Measurements from ENCODE around the gene OR11G2. TPM values are rescaled to one million over a fixed set of nuclear protein-coding genes. Genes with fewer than 3 reads are reported as not detected.
"Not testable (repeated sequence)": the region's sequence is repeated elsewhere in the genome, so short reads cannot be mapped to it uniquely, and the experiment has no call there.

The OR11G2 gene
- total RNA-seq, 1 donor from 2014 or later: not detected

DNA sequence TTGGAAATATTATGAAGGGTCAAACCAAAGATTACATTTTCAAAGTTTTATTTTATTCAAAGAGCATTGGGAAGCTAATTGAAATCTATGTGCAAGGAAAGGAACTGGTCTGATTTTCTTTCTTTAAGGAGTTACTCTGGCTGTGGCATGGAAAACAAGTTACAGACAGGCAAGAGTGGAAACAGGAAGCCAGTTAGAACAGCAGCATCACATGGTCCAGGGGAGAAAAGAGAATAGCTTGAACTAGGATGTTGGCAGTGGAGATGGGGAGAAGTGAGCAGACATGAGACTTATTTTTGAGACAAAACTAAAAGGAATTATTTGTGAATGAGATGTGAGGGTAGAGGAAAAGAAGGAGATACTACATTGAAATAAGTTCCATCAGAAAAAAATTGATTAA lies 3.4 kb downstream of the OR11G2 start:
- no peaks in the 10 kb centered on the region for H3K9me3 Mint-ChIP-seq
- H3K4me1 Mint-ChIP-seq (ENCODE audit: low read depth): no peaks in the 10 kb centered on the region
- no peaks in the 10 kb centered on the region for H3K36me3 Mint-ChIP-seq (ENCODE audit: low read depth)
- no peaks in the 10 kb centered on the region for H3K27me3 Mint-ChIP-seq (ENCODE audit: insufficient read depth)
- intact Hi-C loops (cut with micrococcal nuclease): no loop called here
- H3K27ac Mint-ChIP-seq: no peak overlapping the region
- H3K4me3 Mint-ChIP-seq: no peak overlapping the region
- DNase-seq (ENCODE audit: low spot score): no peak

DNA sequence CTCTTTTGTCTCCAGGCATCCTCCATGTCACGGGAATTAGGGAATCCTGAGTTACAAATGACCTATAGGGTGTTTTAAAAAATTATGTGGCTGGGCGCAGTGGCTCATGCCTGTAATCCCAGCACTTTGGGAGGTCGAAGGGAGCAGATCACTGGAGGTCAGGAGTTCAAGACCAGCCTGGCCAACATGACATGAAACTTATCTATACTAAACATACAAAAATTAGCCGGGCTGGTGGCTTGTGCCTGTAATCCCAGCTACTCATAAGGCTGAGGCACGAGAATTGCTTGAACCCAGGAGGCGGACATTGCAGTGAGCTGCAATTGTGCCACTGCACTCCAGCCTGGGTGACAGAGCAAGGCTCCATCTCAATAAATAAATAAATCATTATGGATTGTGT lies 4.5 kb downstream of the OR11G2 start:
- DNase-seq (ENCODE audit: low spot score); H3K4me3 Mint-ChIP-seq; H3K4me1 Mint-ChIP-seq (ENCODE audit: low read depth); intact Hi-C loops (cut with micrococcal nuclease); H3K9me3 Mint-ChIP-seq; H3K27me3 Mint-ChIP-seq (ENCODE audit: insufficient read depth); H3K36me3 Mint-ChIP-seq (ENCODE audit: low read depth); H3K27ac Mint-ChIP-seq: not testable (repeated sequence)

DNA sequence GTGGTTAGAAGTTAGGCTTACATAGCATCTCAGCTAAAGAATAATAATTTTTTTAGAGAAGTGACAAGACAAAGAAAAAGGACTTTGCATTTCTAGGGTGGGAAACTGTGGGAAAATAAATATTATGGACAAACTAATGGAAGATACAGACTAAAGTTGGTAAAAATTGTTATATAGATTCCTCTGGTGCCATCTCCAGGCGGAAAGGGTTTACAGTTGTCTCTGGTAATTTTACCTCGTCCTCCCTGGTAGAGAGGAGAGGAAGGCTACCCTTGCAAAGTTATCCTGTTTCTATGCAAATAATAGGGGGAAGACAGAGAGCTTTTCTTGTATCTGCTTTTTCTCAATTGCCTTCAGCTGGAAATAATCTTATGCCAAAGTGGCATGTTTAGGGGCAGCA lies 5.2 kb downstream of the OR11G2 start:
- H3K4me1 Mint-ChIP-seq (ENCODE audit: low read depth): no peaks in the 10 kb centered on the region
- intact Hi-C loops (cut with micrococcal nuclease): no loop called here
- H3K36me3 Mint-ChIP-seq (ENCODE audit: low read depth): no peaks in the 10 kb centered on the region
- H3K4me3 Mint-ChIP-seq: no peak overlapping the region
- H3K27me3 Mint-ChIP-seq (ENCODE audit: insufficient read depth): peaks cover 4% of the 10 kb centered on the region
- no peaks in the 10 kb centered on the region for H3K9me3 Mint-ChIP-seq
- H3K27ac Mint-ChIP-seq: no peak overlapping the region
- DNase-seq (ENCODE audit: low spot score): no peak

DNA sequence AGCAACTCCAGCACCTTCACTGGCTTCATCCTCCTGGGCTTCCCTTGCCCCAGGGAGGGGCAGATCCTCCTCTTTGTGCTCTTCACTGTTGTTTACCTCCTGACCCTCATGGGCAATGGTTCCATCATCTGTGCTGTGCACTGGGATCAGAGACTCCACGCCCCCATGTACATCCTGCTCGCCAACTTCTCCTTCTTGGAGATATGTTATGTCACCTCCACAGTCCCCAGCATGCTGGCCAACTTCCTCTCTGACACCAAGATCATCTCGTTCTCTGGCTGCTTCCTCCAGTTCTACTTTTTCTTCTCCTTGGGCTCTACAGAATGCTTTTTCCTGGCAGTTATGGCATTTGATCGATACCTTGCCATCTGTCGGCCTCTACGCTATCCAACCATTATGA lies 6.8 kb downstream of the OR11G2 start:
- Mint-ChIP-seq H3K9me3 (no peaks in the 10 kb centered on the region), H3K36me3 (ENCODE audit: low read depth) (no peaks in the 10 kb centered on the region), H3K4me3 (no peak overlapping the region), H3K27ac (no peak overlapping the region), H3K4me1 (ENCODE audit: low read depth) (no peaks in the 10 kb centered on the region), H3K27me3 (ENCODE audit: insufficient read depth) (peaks cover 4% of the 10 kb centered on the region)
- DNase-seq (ENCODE audit: low spot score): no peak
- intact Hi-C loops (cut with micrococcal nuclease): no loop called here

DNA sequence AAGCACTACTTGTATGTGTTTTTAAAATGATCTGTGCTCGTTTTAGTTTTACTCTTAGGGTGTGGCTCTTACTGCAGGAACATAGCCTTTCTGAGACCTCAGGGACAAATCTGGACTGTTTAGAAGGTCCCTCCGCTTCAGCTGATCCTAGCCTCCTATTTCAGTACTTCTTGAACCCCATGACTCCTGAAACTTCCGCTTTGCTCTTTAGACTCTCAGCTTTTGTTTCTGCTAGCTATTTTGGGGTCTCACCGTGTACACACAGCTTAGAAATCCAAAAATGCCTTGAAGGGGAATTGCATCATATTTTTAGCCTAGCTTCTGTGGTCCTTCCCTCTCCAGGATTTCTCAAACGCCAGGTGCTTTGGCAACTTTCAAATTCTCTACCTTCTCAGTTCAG lies 8.3 kb downstream of the OR11G2 start:
- Mint-ChIP-seq H3K4me3 (no peak overlapping the region), H3K27ac (no peak overlapping the region), H3K27me3 (ENCODE audit: insufficient read depth) (peaks cover 4% of the 10 kb centered on the region), H3K9me3 (no peaks in the 10 kb centered on the region), H3K36me3 (ENCODE audit: low read depth) (no peaks in the 10 kb centered on the region), H3K4me1 (ENCODE audit: low read depth) (no peaks in the 10 kb centered on the region)
- DNase-seq (ENCODE audit: low spot score): no peak
- intact Hi-C loops (cut with micrococcal nuclease): no loop called here

DNA sequence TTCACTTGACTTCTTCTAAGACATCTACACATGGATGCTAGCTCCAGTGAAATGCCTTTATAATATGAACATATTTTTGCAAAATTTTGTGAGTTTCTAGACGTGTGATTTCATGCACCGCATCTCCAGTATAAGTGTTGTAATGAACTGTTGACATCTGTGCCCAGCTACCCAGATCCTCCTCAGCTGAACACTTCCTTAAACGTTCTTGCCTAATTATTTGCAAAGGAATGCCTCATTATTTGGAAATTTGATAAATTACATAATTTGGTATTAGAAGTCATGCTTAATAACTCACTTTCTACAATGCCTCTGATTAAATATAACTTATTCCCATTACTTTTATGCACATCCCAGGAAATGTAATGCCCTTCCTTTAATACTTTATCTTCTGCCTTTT lies 14.0 kb downstream of the OR11G2 start:
- H3K9me3 Mint-ChIP-seq: no peaks in the 10 kb centered on the region
- no peaks in the 10 kb centered on the region for H3K36me3 Mint-ChIP-seq (ENCODE audit: low read depth)
- H3K4me1 Mint-ChIP-seq (ENCODE audit: low read depth): no peaks in the 10 kb centered on the region
- no peak for DNase-seq (ENCODE audit: low spot score)
- H3K27me3 Mint-ChIP-seq (ENCODE audit: insufficient read depth): peaks cover 4% of the 10 kb centered on the region
- H3K4me3 Mint-ChIP-seq: no peak overlapping the region
- no peak overlapping the region for H3K27ac Mint-ChIP-seq
- intact Hi-C loops (cut with micrococcal nuclease): no loop called here

DNA sequence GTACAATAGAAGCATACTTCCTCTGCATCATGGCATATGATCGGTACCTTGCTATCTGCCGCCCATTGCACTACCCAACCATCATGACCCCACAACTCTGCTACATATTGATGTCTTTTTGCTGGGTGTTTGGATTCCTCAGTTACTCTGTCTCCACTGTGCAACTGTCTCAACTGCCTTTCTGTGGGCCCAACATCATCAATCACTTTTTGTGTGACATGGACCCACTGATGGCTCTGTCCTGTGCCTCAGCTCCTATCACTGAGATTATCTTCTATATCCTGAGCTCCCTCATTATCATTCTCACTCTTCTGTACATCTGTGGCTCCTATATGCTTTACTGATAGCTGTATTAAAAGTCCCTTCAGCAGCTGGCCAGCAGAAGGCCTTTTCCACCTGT lies 18.9 kb downstream of the OR11G2 start:
- no peaks in the 10 kb centered on the region for H3K4me1 Mint-ChIP-seq (ENCODE audit: low read depth)
- H3K4me3 Mint-ChIP-seq: no peak overlapping the region
- H3K27ac Mint-ChIP-seq: no peak overlapping the region
- no peak for DNase-seq (ENCODE audit: low spot score)
- intact Hi-C loops (cut with micrococcal nuclease): no loop called here
- H3K27me3 Mint-ChIP-seq (ENCODE audit: insufficient read depth): no peaks in the 10 kb centered on the region
- H3K36me3 Mint-ChIP-seq (ENCODE audit: low read depth): no peaks in the 10 kb centered on the region
- H3K9me3 Mint-ChIP-seq: no peaks in the 10 kb centered on the region

DNA sequence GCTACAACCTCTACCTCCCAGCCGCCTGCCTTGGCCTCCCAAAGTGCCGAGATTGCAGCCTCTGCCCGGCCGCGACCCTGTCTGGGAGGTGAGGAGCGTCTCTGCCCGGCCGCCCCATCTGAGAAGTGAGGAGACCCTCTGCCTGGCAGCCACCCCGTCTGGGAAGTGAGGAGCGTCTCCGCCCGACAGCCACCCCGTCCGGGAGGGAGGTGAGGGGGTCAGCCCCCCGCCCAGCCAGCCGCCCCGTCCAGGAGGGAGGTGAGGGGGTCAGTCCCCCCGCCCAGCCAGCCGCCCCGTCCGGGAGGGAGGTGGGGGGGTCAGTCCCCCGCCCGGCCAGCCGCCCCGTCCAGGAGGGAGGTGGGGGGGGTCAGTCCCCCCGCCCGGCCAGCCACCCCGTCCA lies 21.7 kb downstream of the OR11G2 start:
- H3K4me3 Mint-ChIP-seq: not testable (repeated sequence)

DNA sequence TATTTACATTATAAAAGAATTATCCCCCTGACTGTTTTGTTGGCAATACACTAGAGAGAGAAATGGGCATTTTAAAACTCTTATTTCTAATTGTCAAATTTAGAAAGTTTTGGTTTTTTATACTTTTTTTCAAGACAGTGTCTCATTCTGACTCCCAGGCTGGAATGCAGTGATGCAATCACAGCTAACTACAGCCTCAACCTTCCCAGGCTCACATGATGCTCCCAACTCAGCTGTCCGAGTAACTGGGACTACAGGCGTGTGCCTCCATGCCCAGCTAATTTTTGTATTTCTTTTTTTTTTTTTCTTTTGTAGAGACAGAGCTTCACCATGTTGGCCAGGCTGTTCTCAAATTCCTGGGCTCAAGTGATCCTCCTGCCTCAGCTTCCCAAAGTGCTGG lies 24.5 kb downstream of the OR11G2 start:
- no peaks in the 10 kb centered on the region for H3K36me3 Mint-ChIP-seq (ENCODE audit: low read depth)
- no peak overlapping the region for H3K4me3 Mint-ChIP-seq
- intact Hi-C loops (cut with micrococcal nuclease): no loop called here
- H3K9me3 Mint-ChIP-seq: no peaks in the 10 kb centered on the region
- no peak for DNase-seq (ENCODE audit: low spot score)
- H3K27me3 Mint-ChIP-seq (ENCODE audit: insufficient read depth): no peaks in the 10 kb centered on the region
- H3K27ac Mint-ChIP-seq: no peak overlapping the region
- H3K4me1 Mint-ChIP-seq (ENCODE audit: low read depth): no peaks in the 10 kb centered on the region

More for the DNA sequence above, 21.7 kb downstream of the OR11G2 start:
- intact Hi-C loops (cut with micrococcal nuclease); DNase-seq (ENCODE audit: low spot score); H3K27ac Mint-ChIP-seq; H3K36me3 Mint-ChIP-seq (ENCODE audit: low read depth); H3K9me3 Mint-ChIP-seq; H3K4me1 Mint-ChIP-seq (ENCODE audit: low read depth); H3K27me3 Mint-ChIP-seq (ENCODE audit: insufficient read depth): not testable (repeated sequence)

DNA sequence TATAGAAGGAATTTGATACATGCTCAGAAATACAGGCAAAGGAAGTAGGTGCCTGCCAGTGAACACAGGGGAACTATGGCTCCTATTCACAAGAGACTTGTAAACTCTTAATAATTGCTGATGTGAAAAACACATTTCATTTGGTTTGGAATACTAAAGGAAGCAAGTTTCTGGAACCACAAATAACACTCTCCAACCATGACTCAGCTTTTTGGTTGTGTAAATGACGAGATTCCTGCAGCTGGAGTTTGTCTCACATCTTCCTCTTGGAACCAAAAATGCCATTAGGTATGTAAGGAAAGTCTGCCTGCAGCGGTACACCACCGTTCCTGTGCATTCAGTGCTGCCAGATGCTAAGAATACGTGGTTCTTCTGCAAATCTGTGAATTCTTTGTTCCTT lies 28.3 kb downstream of the OR11G2 start:
- Mint-ChIP-seq H3K27ac (no peak overlapping the region), H3K36me3 (ENCODE audit: low read depth) (no peaks in the 10 kb centered on the region), H3K27me3 (ENCODE audit: insufficient read depth) (no peaks in the 10 kb centered on the region), H3K4me3 (no peak overlapping the region), H3K9me3 (no peaks in the 10 kb centered on the region), H3K4me1 (ENCODE audit: low read depth) (no peaks in the 10 kb centered on the region)
- DNase-seq (ENCODE audit: low spot score): no peak
- intact Hi-C loops (cut with micrococcal nuclease): no loop called here

DNA sequence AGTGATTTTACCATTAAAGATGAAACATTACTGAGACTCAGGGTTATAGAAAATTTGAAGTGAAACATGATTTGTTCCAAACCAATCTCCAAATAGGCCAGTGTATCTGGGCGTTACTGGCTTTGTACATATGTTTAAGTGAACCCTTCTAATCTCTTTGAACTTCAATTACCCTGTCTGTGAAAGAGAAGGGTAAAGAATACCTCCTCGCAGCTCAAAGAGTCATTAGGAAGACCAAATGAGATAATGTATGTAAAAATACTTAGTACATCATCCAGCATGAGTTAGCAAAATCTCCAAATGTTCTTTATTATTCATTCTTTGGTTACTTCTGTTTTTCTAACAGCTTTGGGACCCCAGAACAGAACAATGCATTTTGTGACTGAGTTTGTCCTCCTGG lies 32.7 kb downstream of the OR11G2 start, which contains the start of gene OR11H6:
TSS of gene OR11H6 (plus strand) at position 301 of the 400 bp plus-strand sequence. CDS start at position 301, 0 bp downstream.
- Mint-ChIP-seq H3K27me3 (ENCODE audit: insufficient read depth) (peaks cover 9% of the 10 kb centered on the region), H3K4me3 (no peak within 1 kb of the TSS), H3K36me3 (ENCODE audit: low read depth) (no peaks in the 10 kb centered on the region), H3K9me3 (no peaks in the 10 kb centered on the region), H3K4me1 (ENCODE audit: low read depth) (no peaks in the 10 kb centered on the region), H3K27ac (no peak within 1 kb of the TSS)
- intact Hi-C loops (cut with micrococcal nuclease): no loop called here
- no peak for DNase-seq (ENCODE audit: low spot score)

DNA sequence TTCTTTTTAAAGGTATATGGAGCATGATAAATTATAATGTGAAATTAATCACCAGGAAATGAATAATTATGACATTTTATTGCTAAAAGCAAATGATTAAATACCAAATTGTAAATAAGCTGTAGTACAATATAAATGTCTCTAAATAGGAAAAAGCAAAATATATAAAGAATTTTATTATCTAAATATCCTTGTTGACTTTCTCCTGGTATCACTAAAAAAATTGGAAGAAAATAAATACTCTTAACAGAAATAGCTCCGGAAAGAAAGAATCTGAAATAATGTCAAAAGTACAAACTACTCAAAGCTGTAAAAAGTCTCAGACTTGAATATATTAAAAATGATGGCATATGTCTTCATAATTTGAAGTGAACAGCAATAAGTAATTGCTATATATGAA lies 38.0 kb downstream of the OR11G2 start, which contains the start of gene OR11H7:
TSS of gene OR11H7 (plus strand) at position 301 of the 400 bp plus-strand sequence.
- Mint-ChIP-seq H3K4me3 (no peak within 1 kb of the TSS), H3K27ac (no peak within 1 kb of the TSS), H3K9me3 (no peaks in the 10 kb centered on the region), H3K36me3 (ENCODE audit: low read depth) (no peaks in the 10 kb centered on the region), H3K27me3 (ENCODE audit: insufficient read depth) (peaks cover 14% of the 10 kb centered on the region), H3K4me1 (ENCODE audit: low read depth) (no peaks in the 10 kb centered on the region)
- DNase-seq (ENCODE audit: low spot score): no peak
- intact Hi-C loops (cut with micrococcal nuclease): no loop called here

DNA sequence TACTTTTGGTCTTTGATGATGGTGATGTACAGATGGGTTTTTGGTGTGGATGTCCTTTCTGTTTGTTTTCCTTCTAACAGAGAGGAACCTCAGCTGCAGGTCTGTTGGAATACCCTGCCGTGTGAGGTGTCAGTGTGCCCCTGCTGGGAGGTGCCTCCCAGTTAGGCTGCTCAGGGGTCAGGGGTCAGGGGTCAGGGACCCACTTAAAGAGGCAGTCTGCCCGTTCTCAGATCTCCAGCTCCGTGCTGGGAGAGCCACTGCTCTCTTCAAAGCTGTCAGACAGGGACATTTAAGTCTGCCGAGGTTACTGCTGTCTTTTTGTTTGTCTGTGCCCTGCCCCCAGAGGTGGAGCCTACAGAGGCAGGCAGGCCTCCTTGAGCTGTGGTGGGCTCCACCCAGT lies 44.7 kb downstream of the OR11G2 start:
- H3K4me3 Mint-ChIP-seq; H3K4me1 Mint-ChIP-seq (ENCODE audit: low read depth): not testable (repeated sequence)

DNA sequence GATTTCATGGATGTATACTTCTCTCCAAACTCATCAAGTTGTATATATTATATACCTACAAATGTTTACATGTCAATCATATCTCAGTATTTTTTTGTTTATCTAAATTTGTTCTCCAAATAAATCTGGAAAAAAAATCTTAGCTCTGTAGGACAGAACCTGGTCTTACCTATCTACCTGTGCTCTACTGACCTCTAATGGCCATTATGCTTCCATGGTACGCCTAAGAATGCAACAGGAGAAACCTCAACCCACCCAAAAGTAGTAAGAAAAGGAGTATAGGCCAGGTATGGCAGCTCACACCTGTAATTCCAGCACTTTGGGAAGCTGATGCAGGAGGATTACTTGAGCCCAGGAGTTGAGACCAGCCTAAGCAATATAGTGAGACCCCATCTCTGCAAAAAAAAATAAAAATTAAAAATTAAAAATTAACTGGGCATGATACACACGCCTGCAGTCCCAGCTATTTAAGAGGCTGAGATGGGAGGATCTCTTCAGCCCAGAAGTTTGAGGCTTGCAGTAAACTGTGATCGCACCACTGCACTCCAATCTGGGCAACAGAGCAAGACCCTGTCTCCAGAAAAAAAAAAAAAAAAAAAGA lies 57.0 kb downstream of the OR11G2 start:
- intact Hi-C loops (cut with micrococcal nuclease): no loop called here

More for the DNA sequence above, 44.7 kb downstream of the OR11G2 start:
- intact Hi-C loops (cut with micrococcal nuclease); DNase-seq (ENCODE audit: low spot score); H3K36me3 Mint-ChIP-seq (ENCODE audit: low read depth); H3K27me3 Mint-ChIP-seq (ENCODE audit: insufficient read depth); H3K9me3 Mint-ChIP-seq; H3K27ac Mint-ChIP-seq: not testable (repeated sequence)

More for the DNA sequence above, 57.0 kb downstream of the OR11G2 start:
- H3K4me3 Mint-ChIP-seq: no peak overlapping the region
- no peaks in the 10 kb centered on the region for H3K9me3 Mint-ChIP-seq
- no peaks in the 10 kb centered on the region for H3K36me3 Mint-ChIP-seq (ENCODE audit: low read depth)
- H3K4me1 Mint-ChIP-seq (ENCODE audit: low read depth): no peaks in the 10 kb centered on the region
- no peaks in the 10 kb centered on the region for H3K27me3 Mint-ChIP-seq (ENCODE audit: insufficient read depth)
- DNase-seq (ENCODE audit: low spot score): no peak
- no peak overlapping the region for H3K27ac Mint-ChIP-seq
